Gastroesophageal sphincter (tissue), 4 donors: Measurements from ENCODE around the gene NMD3. TPM values are rescaled to one million over a fixed set of nuclear protein-coding genes. Genes with fewer than 3 reads are reported as not detected.

Experiments
- ATAC-seq: fragments of 150-250 bp; one replicate; pipeline ENCODE4 v1.9.1; 2016; ENCODE audit warnings: mild to moderate bottlenecking, moderate library complexity
- H3K27ac ChIP-seq, 4 donors: fragments of 200-600 bp; sonication (generic) in 3 of 4; 1 replicate in 3 of 4; 2 replicates in 1 of 4; pipeline ENCODE4 v1.5.1; 2016 to 2019
- H3K27me3 ChIP-seq: fragments of 200-600 bp; sonication (generic); one replicate; pipeline ENCODE4 v1.5.1; 2019
- H3K36me3 ChIP-seq, 2 donors: fragments of 200-600 bp; sonication (generic); one replicate each; pipeline ENCODE4 v1.5.1; 2019; ENCODE audit warnings: control low read depth in 1 of 2
- H3K4me1 ChIP-seq, 3 donors: fragments of 200-600 bp; sonication (generic); 1 replicate in 2 of 3; 2 replicates in 1 of 3; pipeline ENCODE4 v1.5.1; 2016 to 2019; ENCODE audit warnings: control low read depth in 2 of 3
- H3K4me3 ChIP-seq, 2 donors: fragments of 200-600 bp; sonication (generic); one replicate each; pipeline ENCODE4 v1.5.1; 2019; ENCODE audit warnings: mild to moderate bottlenecking in 1 of 2, moderate library complexity in 1 of 2
- H3K9me3 ChIP-seq, 3 donors: fragments of 200-600 bp; sonication (generic); one replicate each; pipeline ENCODE4 v1.5.1; 2017 to 2019; ENCODE audit warnings: control low read depth in 2 of 3
- CTCF ChIP-seq, 4 experiments: fragments of 200-600 bp in 2 of 4; fragments of 450-650 bp in 2 of 4; sonication (generic) in 1 of 4; IDR thresholded peaks; one replicate each; pipeline ENCODE4 v1.5.1; 2017 to 2019; ENCODE audit warnings: antibody characterized with exemption in 4 of 4, mild to moderate bottlenecking in 2 of 4, moderate library complexity in 2 of 4
- EP300 ChIP-seq: sonication (generic); formaldehyde crosslinking; IDR thresholded peaks from one replicate; pipeline ENCODE4 v1.6.1; 2017; ENCODE audit warnings: antibody characterized with exemption, mild to moderate bottlenecking
- POLR2A ChIP-seq, 2 donors: fragments of 450-650 bp; IDR thresholded peaks; one replicate each; pipeline ENCODE4 v1.6.1; 2017; ENCODE audit warnings: antibody characterized with exemption in 2 of 2, mild to moderate bottlenecking in 2 of 2, moderate library complexity in 1 of 2
- POLR2AphosphoS5 ChIP-seq: sonication (generic); formaldehyde crosslinking; IDR thresholded peaks from one replicate; pipeline ENCODE4 v1.6.1; 2017; ENCODE audit warnings: antibody characterized with exemption
- WGBS, 2 donors: methylation state at CpG; one replicate each; pipeline ENCODE4 v1.1.5; 2018; ENCODE audit warnings: low coverage in 1 of 2; 5-methylcytosine and 5-hydroxymethylcytosine counted together
- total RNA-seq, 4 donors: library from RNA; depleted of rRNA; stranded (reverse); fragments of >200 nt; gene quantifications; one replicate each; pipeline ENCODE4 v1.1.0, GENCODE V29; 2016

NMD3 gene
- total RNA-seq, 4 donors from 2014 or later: 26.1 to 72.8 (median 51.8) TPM

- H3K27me3 ChIP-seq: no peaks in the 10 kb centered on the region
- ATAC-seq: no peak
- peaks cover 9 to 84% of the 10 kb centered on the region in 2 donors for H3K36me3 ChIP-seq
- no peak for TF ChIP-seq POLR2A (IDR thresholded peaks at IDR 0.05)
- TF ChIP-seq POLR2AphosphoS5: no peak
- no peak for TF ChIP-seq EP300
- no peak for TF ChIP-seq CTCF (IDR thresholded peaks at IDR 0.05)
- no peaks in the 10 kb centered on the region for H3K4me1 ChIP-seq
- H3K9me3 ChIP-seq: no peaks in the 10 kb centered on the region
- H3K4me3 ChIP-seq: no peak overlapping the region
- no peak overlapping the region for H3K27ac ChIP-seq
- WGBS, 2 donors: 100% methylated on average over 1 of the region's 2 CpGs; no CpG with 5 or more reads in 1 of the 2 donors
Measured at GRCh38 chr3:161244538-161244937, 23.4 kb downstream of the NMD3 start.

- Histone ChIP-seq H3K4me3 (no peak overlapping the region), H3K9me3 (no peaks in the 10 kb centered on the region), H3K36me3 (peaks cover 14 to 91% of the 10 kb centered on the region in 2 donors), H3K27me3 (no peaks in the 10 kb centered on the region), H3K27ac (no peak overlapping the region), H3K4me1 (no peaks in the 10 kb centered on the region)
- TF ChIP-seq CTCF (IDR thresholded peaks at IDR 0.05) (no peak), POLR2AphosphoS5 (no peak), EP300 (no peak), POLR2A (IDR thresholded peaks at IDR 0.05) (no peak)
- ATAC-seq: no peak
Measured at GRCh38 chr3:161247049-161247448, 25.9 kb downstream of the NMD3 start.

GRCh38 chr3:161250116-161250515, 29.0 kb downstream of the NMD3 start:
- Histone ChIP-seq H3K36me3 (peaks cover 14 to 86% of the 10 kb centered on the region in 2 donors), H3K27me3 (no peaks in the 10 kb centered on the region), H3K9me3 (no peaks in the 10 kb centered on the region), H3K27ac (no peak overlapping the region), H3K4me1 (no peaks in the 10 kb centered on the region), H3K4me3 (no peak overlapping the region)
- 80 to 89% methylated on average over 1 of the region's 1 CpG for WGBS, 2 donors
- no peak for TF ChIP-seq CTCF (IDR thresholded peaks at IDR 0.05)
- no peak for TF ChIP-seq POLR2AphosphoS5
- TF ChIP-seq POLR2A (IDR thresholded peaks at IDR 0.05): no peak
- TF ChIP-seq EP300: no peak
- no peak for ATAC-seq

- Histone ChIP-seq H3K4me3 (no peak overlapping the region), H3K27me3 (no peaks in the 10 kb centered on the region), H3K36me3 (peaks cover 13 to 90% of the 10 kb centered on the region in 2 donors), H3K27ac (no peak overlapping the region), H3K4me1 (no peaks in the 10 kb centered on the region), H3K9me3 (no peaks in the 10 kb centered on the region)
- 67 to 80% methylated on average over 2 of the region's 2 CpGs for WGBS, 2 donors
- no peak for TF ChIP-seq POLR2A (IDR thresholded peaks at IDR 0.05)
- no peak for TF ChIP-seq CTCF (IDR thresholded peaks at IDR 0.05)
- no peak for TF ChIP-seq POLR2AphosphoS5
- no peak for TF ChIP-seq EP300
- no peak for ATAC-seq
Measured at GRCh38 chr3:161251716-161252115, 30.6 kb downstream of the NMD3 start.

- Histone ChIP-seq H3K9me3 (no peaks in the 10 kb centered on the region), H3K27ac (no peak overlapping the region), H3K4me1 (no peaks in the 10 kb centered on the region), H3K36me3 (peaks cover 9 to 90% of the 10 kb centered on the region in 2 donors), H3K27me3 (no peaks in the 10 kb centered on the region), H3K4me3 (no peak overlapping the region)
- 90 to 96% methylated on average over 5 of the region's 5 CpGs for WGBS, 2 donors
- no peak for TF ChIP-seq POLR2A (IDR thresholded peaks at IDR 0.05)
- TF ChIP-seq POLR2AphosphoS5: no peak
- no peak for TF ChIP-seq CTCF (IDR thresholded peaks at IDR 0.05)
- TF ChIP-seq EP300: no peak
- ATAC-seq: no peak
Measured at GRCh38 chr3:161252143-161252542, 31.0 kb downstream of the NMD3 start.
